Ovary (tissue), 3 donors: ENCODE measurements around the gene ANKMY1.

Experiments
- POLR2A ChIP-seq: fragments of 450-650 bp; IDR thresholded peaks from one replicate; pipeline ENCODE4 v1.6.1; 2017; ENCODE audit warnings: antibody characterized with exemption, mild to moderate bottlenecking, moderate library complexity
- TF ChIP-seq, protein P1 (sequence below), 3 donors: fragments of 450-650 bp in 2 of 3; fragments of 200-600 bp in 1 of 3; IDR thresholded peaks; one replicate each; pipeline versions ENCODE4 v1.5.1 to v1.8.0; 2016 to 2022; ENCODE audit warnings: antibody characterized with exemption in 3 of 3, mild to moderate bottlenecking in 1 of 3
- donor health status: DM: no; HTN: no; CAD: no.

DNA sequence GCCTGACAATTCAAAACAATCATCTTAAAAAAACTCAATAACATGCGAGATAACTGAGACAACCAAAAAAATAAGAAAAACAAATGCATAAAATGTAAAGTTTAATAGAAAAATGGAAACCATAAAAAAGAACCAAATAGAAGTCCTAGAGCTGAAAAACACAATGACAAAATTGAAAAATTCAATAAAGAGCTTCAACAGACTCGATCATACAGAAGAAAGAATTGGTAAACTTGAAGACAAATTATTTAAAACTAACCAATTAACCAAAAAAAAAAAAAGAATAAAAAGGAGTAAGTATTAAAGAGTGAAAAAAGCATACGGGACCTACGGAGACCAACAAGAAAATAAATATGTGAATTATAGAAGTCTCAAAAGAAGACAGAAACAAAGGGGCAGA, 84.6 kb downstream of the ANKMY1 start:
- TF ChIP-seq, protein P1, sequence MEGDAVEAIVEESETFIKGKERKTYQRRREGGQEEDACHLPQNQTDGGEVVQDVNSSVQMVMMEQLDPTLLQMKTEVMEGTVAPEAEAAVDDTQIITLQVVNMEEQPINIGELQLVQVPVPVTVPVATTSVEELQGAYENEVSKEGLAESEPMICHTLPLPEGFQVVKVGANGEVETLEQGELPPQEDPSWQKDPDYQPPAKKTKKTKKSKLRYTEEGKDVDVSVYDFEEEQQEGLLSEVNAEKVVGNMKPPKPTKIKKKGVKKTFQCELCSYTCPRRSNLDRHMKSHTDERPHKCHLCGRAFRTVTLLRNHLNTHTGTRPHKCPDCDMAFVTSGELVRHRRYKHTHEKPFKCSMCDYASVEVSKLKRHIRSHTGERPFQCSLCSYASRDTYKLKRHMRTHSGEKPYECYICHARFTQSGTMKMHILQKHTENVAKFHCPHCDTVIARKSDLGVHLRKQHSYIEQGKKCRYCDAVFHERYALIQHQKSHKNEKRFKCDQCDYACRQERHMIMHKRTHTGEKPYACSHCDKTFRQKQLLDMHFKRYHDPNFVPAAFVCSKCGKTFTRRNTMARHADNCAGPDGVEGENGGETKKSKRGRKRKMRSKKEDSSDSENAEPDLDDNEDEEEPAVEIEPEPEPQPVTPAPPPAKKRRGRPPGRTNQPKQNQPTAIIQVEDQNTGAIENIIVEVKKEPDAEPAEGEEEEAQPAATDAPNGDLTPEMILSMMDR (IDR thresholded peaks at IDR 0.05), result no peak
- no peak for TF ChIP-seq POLR2A
